Muscle of back (tissue), 11 donors: ENCODE data around the gene ZNF609. TPM values are rescaled to one million over a fixed set of nuclear protein-coding genes. Genes with fewer than 3 reads are reported as not detected.
"Not testable (repeated sequence)": the region's sequence is repeated elsewhere in the genome, so short reads cannot be mapped to it uniquely, and the experiment has no call there.

Experiments
- DNase-seq, 3 donors: peaks; one replicate each; pipeline versions ENCODE4 v3.0.0 to v3.0.0-alpha.2; 2013
- polyA plus RNA-seq, 10 donors: library from polyadenylated mRNA; unstranded; fragments of 120-200 nt; gene quantifications; one replicate each; pipeline ENCODE4 v1.2.1, GENCODE V29; 2013; ENCODE audit not compliant: insufficient read length in 10 of 10

Gene ZNF609
- polyA plus RNA-seq, 10 donors = 14.0 to 18.8 (median 16.1) TPM

GRCh38 chr15:64644811-64645210, 184.4 kb downstream of the ZNF609 start:
- not testable (repeated sequence) for DNase-seq

GRCh38 chr15:64645995-64646394, 185.6 kb downstream of the ZNF609 start:
- DNase-seq = no peak

- no peak for DNase-seq
These were observed 187.0 kb downstream of the ZNF609 start for GRCh38 chr15:64647367-64647766.

- no peak for DNase-seq
These were observed 190.2 kb downstream of the ZNF609 start for GRCh38 chr15:64650552-64650951.

- no peak for DNase-seq
These were observed 191.3 kb downstream of the ZNF609 start for GRCh38 chr15:64651601-64652191.

GRCh38 chr15:64653757-64654156, 193.4 kb downstream of the ZNF609 start:
- peak in 1 of 3 donors; percentile 21 for DNase-seq

- DNase-seq = no peak
These were observed 196.1 kb downstream of the ZNF609 start for GRCh38 chr15:64656508-64656907.

GRCh38 chr15:64665179-64665578, 204.8 kb downstream of the ZNF609 start:
- no peak for DNase-seq

GRCh38 chr15:64667736-64668161, 207.4 kb downstream of the ZNF609 start:
- DNase-seq = peak in 1 of 3 donors; percentile 45

GRCh38 chr15:64673866-64674265, 213.5 kb downstream of the ZNF609 start:
- DNase-seq = no peak

GRCh38 chr15:64678126-64678819, 217.9 kb downstream of the ZNF609 start:
- DNase-seq = no peak

- DNase-seq = no peak
These were observed 219.7 kb downstream of the ZNF609 start for GRCh38 chr15:64680097-64680496.

GRCh38 chr15:64681424-64682024, 221.1 kb downstream of the ZNF609 start:
- DNase-seq = no peak

GRCh38 chr15:64682255-64682654, 221.9 kb downstream of the ZNF609 start:
- no peak for DNase-seq

GRCh38 chr15:64683378-64683777, 223.0 kb downstream of the ZNF609 start:
- DNase-seq = no peak

- DNase-seq = no peak
These were observed 225.0 kb downstream of the ZNF609 start for GRCh38 chr15:64685230-64685888.

GRCh38 chr15:64686130-64686735, 225.9 kb downstream of the ZNF609 start:
- DNase-seq = peak; percentile 54 to 74 (median 57)

- no peak for DNase-seq
These were observed 226.8 kb downstream of the ZNF609 start for GRCh38 chr15:64687172-64687571.

GRCh38 chr15:64687688-64688087, 227.3 kb downstream of the ZNF609 start:
- no peak for DNase-seq

GRCh38 chr15:64688770-64689169, 228.4 kb downstream of the ZNF609 start:
- no peak for DNase-seq

GRCh38 chr15:64690008-64690407, 229.6 kb downstream of the ZNF609 start:
- no peak for DNase-seq
